Keratinocyte (primary cell): Measurements from ENCODE around the gene SLC25A1. TPM values are rescaled to one million over a fixed set of nuclear protein-coding genes. Genes with fewer than 3 reads are reported as not detected.

ENCODE experiments used
- DNase-seq: peaks from one replicate; pipeline ENCODE4 v3.0.0-alpha.2; 2011; ENCODE audit warnings: low read depth, missing footprints, low spot score
- FAIRE-seq: peaks from 2 replicates; lab custom pipeline; 2011; peaks lifted over from hg19 to GRCh38; lab: Jason Lieb, UNC
- H2AFZ ChIP-seq: 2 replicates; pipeline ENCODE4 v1.6.0; 2012; ENCODE audit warnings: low read length, control low read depth, inconsistent platforms; ENCODE audit not compliant: control insufficient read depth
- H3K27ac ChIP-seq: 2 replicates; pipeline ENCODE4 v1.5.1; 2011; ENCODE audit warnings: low read length; ENCODE audit not compliant: control insufficient read depth, insufficient read depth
- H3K27me3 ChIP-seq: 3 replicates; pipeline ENCODE4 v1.6.0; 2011; ENCODE audit warnings: low read length; ENCODE audit not compliant: control insufficient read depth, insufficient read depth; ENCODE audit errors: extremely low read depth
- H3K36me3 ChIP-seq, 2 experiments: 2 replicates in 1 of 2; 3 replicates in 1 of 2; pipeline ENCODE4 v1.5.1; 2011; ENCODE audit warnings: low read length in 2 of 2, mild to moderate bottlenecking in 1 of 2; ENCODE audit not compliant: control insufficient read depth in 2 of 2, insufficient read depth in 2 of 2; ENCODE audit errors: extremely low read depth in 1 of 2
- H3K4me1 ChIP-seq: 3 replicates; pipeline ENCODE4 v1.5.1; 2011; ENCODE audit warnings: low read length; ENCODE audit not compliant: control insufficient read depth, insufficient read depth; ENCODE audit errors: extremely low read depth
- H3K4me2 ChIP-seq: 3 replicates; pipeline ENCODE4 v1.6.0; 2011; ENCODE audit warnings: low read depth, low read length; ENCODE audit not compliant: control insufficient read depth, insufficient read depth; ENCODE audit errors: extremely low read depth
- H3K4me3 ChIP-seq, 3 experiments: fragments of 200-600 bp in 1 of 3; sonication (generic) in 1 of 3; 2 replicates in 2 of 3; 3 replicates in 1 of 3; pipeline ENCODE4 v1.5.1; 2011 to 2016; ENCODE audit warnings: low read length in 3 of 3, mild to moderate bottlenecking in 3 of 3, control low read depth in 2 of 3, inconsistent platforms in 1 of 3, low read depth in 1 of 3, mixed read lengths in 1 of 3, mixed run types in 1 of 3, moderate library complexity in 1 of 3; ENCODE audit not compliant: control insufficient read depth in 2 of 3, insufficient read depth in 2 of 3; ENCODE audit errors: extremely low read depth in 1 of 3
- H3K79me2 ChIP-seq: 2 replicates; pipeline ENCODE4 v1.6.0; 2012; ENCODE audit warnings: low read length; ENCODE audit not compliant: control insufficient read depth, insufficient read depth
- H3K9ac ChIP-seq: 3 replicates; pipeline ENCODE4 v1.6.0; 2011; ENCODE audit warnings: low read length; ENCODE audit not compliant: control insufficient read depth, insufficient read depth; ENCODE audit errors: extremely low read depth
- H3K9me1 ChIP-seq: 3 replicates; pipeline ENCODE4 v1.6.0; 2011; ENCODE audit warnings: low read length; ENCODE audit not compliant: control insufficient read depth, insufficient read depth; ENCODE audit errors: extremely low read depth
- H3K9me3 ChIP-seq: 2 replicates; pipeline ENCODE4 v1.5.1; 2012; ENCODE audit warnings: low read depth, low read length; ENCODE audit not compliant: control insufficient read depth
- H4K20me1 ChIP-seq: 3 replicates; pipeline ENCODE4 v1.6.0; 2011; ENCODE audit warnings: low read length; ENCODE audit not compliant: control insufficient read depth, insufficient read depth; ENCODE audit errors: extremely low read depth
- CTCF ChIP-seq, 3 experiments: IDR thresholded peaks in 1 of 3; conservative IDR thresholded peaks in 1 of 3; optimal IDR thresholded peaks in 1 of 3; 2 replicates in 2 of 3; 3 replicates in 1 of 3; pipeline versions ENCODE3 to v1.5.1; 2011; ENCODE audit warnings: low read length in 3 of 3, mild to moderate bottlenecking in 3 of 3, moderate library complexity in 2 of 3, control low read depth in 1 of 3, inconsistent platforms in 1 of 3; ENCODE audit not compliant: insufficient read depth in 2 of 3; ENCODE audit errors: extremely low read depth in 1 of 3
- EZH2 ChIP-seq: IDR thresholded peaks from one replicate; pipeline ENCODE4 v1.6.1; 2012; ENCODE audit warnings: inconsistent platforms, mild to moderate bottlenecking, low read length, moderate library complexity
- dilution Hi-C: fragments of 300-500 bp; cut with MboI; formaldehyde crosslinking; loops from one replicate; pipeline ENCODE4 v1.7.0; 2020; ENCODE audit warnings: low sequenced_read_pairs; ENCODE audit not compliant: extremely low pct_ligation_motif_present
- polyA plus RNA-seq, 5 experiments: library from polyadenylated mRNA; depleted of rRNA in 3 of 5; stranded (reverse) in 3 of 5; stranded (forward) in 1 of 5; unstranded in 1 of 5; fragments of >200 nt; gene quantifications; 1 replicate in 1 of 5; 2 replicates in 3 of 5; 3 replicates in 1 of 5; pipeline versions ENCODE4 v1.2.1 to v1.2.3, GENCODE V29; 2011 to 2012; ENCODE audit warnings: missing spikeins in 2 of 5, low read depth in 1 of 5, low replicate concordance in 1 of 5

The SLC25A1 gene
- polyA plus RNA-seq, 1 donor (not counting 4 experiments of a cell fraction or from before 2014, with no cell fraction given), result 27.7 TPM

- Histone ChIP-seq H3K27me3 (no peaks in the 10 kb centered on the region), H3K9me3 (no peaks in the 10 kb centered on the region), H3K4me3 (no peak overlapping the region), H3K9ac (no peak overlapping the region), H3K4me1 (no peaks in the 10 kb centered on the region), H3K9me1 (no peaks in the 10 kb centered on the region), H3K79me2 (no peaks in the 10 kb centered on the region), H3K36me3 (peaks cover 7 to 28% of the 10 kb centered on the region in 2 experiments), H3K27ac (no peak overlapping the region), H2AFZ (no peak overlapping the region), H4K20me1 (no peaks in the 10 kb centered on the region), H3K4me2 (no peak overlapping the region)
- dilution Hi-C loops, result no loop called here
- DNase-seq, result no peak
- TF ChIP-seq CTCF (optimal IDR thresholded peaks at IDR 0.05 in 1 of 3, IDR thresholded peaks at IDR 0.05 in 1 of 3, conservative IDR thresholded peaks at IDR 0.05 in 1 of 3; ENCODE audit: extremely low read depth in 1 of 3, insufficient read depth in 2 of 3, low read length in 3 of 3) (no peak), EZH2 (no peak)
- FAIRE-seq, result no peak
Measured at GRCh38 chr22:19215360-19215759, 36.8 kb upstream of the SLC25A1 start.

GRCh38 chr22:19214078-19214473 is 35.5 kb upstream of the SLC25A1 start:
- Histone ChIP-seq H4K20me1 (no peaks in the 10 kb centered on the region), H2AFZ (no peak overlapping the region), H3K4me2 (no peak overlapping the region), H3K9me3 (no peaks in the 10 kb centered on the region), H3K9ac (no peak overlapping the region), H3K4me1 (no peaks in the 10 kb centered on the region), H3K36me3 (peaks cover 9 to 31% of the 10 kb centered on the region in 2 experiments), H3K4me3 (no peak overlapping the region), H3K79me2 (no peaks in the 10 kb centered on the region), H3K9me1 (no peaks in the 10 kb centered on the region), H3K27ac (no peak overlapping the region), H3K27me3 (no peaks in the 10 kb centered on the region)
- dilution Hi-C loops, result no loop called here
- FAIRE-seq, result no peak
- TF ChIP-seq EZH2 (no peak), CTCF (optimal IDR thresholded peaks at IDR 0.05 in 1 of 3, IDR thresholded peaks at IDR 0.05 in 1 of 3, conservative IDR thresholded peaks at IDR 0.05 in 1 of 3; ENCODE audit: extremely low read depth in 1 of 3, insufficient read depth in 2 of 3, low read length in 3 of 3) (no peak)
- no peak for DNase-seq
